HG03442 (cell line): ENCODE measurements around the gene FBXL15.

Experiments used
- ATAC-seq: cut with Tn5 transposase; IDR thresholded peaks from one replicate; pipeline ENCODE4 v1.9.1; 2021; ENCODE audit warnings: mild to moderate bottlenecking, moderate library complexity; ENCODE audit not compliant: unreplicated experiment

The FBXL15 gene

DNA sequence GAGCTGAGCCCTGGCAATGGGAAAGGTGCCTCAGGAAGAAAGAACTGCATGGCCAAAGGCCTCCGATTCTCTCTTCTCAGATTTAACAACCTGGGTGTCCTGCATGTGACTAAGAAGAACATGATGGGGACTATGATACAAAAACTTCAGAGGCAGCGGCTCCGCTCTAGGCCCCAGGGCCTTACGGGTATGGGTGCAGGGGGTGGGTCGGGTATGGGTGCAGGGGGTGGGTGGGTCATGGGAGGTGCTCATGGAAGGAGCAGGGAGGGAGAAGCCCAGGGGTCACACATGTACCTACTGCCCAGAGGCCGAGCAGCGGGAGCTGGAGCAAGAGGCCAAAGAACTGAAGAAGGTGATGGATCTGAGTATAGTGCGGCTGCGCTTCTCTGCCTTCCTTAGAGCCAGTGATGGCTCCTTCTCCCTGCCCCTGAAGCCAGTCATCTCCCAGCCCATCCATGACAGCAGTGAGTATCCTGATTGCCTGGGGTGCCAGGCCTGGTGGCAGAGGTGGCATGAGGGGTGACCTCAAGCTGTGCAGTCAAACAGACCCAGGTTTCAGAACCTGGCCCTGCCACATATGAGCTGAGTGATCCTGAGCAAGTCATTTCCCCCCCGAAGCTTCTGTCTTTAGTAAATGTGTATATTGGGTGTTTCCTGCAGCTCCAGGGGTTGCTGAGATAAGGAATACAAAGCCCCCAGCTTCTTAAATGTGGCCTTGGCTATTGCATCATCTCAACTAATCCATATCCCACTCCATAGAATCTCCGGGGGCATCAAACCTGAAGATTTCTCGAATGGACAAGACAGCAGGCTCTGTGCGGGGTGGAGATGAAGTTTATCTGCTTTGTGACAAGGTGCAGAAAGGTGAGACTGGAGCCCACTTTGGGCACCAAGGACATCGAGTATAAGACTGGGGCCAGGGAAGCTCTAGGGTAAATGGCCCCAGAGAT is 23.1 kb upstream of the FBXL15 start:
- ATAC-seq, result no peak

- ATAC-seq, result no peak
Measured at GRCh38 chr10:102398172-102399020, 22.2 kb upstream of the FBXL15 start.

DNA sequence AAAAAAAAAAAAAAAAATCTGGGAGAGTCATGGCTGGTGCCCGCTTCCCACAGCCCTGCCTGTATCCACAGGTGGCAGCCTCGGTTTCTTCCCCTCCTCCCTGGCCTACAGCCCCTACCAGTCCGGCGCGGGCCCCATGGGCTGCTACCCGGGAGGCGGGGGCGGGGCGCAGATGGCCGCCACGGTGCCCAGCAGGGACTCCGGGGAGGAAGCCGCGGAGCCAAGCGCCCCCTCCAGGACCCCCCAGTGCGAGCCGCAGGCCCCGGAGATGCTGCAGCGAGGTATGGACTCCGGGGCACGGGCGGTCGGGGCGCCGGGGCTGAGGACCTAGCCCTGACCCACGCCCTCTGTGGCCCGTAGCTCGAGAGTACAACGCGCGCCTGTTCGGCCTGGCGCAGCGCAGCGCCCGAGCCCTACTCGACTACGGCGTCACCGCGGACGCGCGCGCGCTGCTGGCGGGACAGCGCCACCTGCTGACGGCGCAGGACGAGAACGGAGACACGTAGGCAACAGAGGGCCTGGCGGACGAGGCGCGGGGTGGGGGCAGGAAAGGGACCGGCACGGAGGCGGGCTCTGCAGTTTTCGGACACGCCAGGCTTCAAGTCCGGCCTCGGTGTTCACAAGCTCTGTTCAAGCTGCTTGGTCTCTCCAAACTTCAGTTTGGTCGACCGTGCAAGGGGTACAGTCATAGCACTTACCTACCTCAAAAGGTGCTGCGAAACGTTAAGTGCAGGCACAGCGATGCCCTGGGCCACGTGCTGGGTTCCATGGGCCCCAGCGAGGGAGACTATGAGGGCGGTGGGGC is 21.2 kb upstream of the FBXL15 start:
- peak; percentile 37 for ATAC-seq

GRCh38 chr10:102400076-102400475 is 20.6 kb upstream of the FBXL15 start:
- no peak for ATAC-seq

- ATAC-seq, result no peak
Measured at GRCh38 chr10:102400598-102401341, 19.9 kb upstream of the FBXL15 start.

DNA sequence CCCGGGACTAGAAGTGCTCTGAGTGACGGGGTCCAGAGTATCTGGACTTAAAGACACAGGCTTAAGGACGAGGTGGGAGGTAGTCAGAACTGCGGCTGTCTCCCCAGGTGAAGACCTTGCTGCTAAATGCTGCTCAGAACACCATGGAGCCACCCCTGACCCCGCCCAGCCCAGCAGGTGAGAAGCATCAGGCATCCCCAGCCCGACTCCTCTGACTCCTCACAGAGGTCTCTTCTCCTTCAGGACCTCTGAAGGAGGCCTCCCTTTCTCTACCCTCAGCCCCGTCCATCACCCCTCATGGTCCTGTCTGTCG is 19.3 kb upstream of the FBXL15 start:
- ATAC-seq, result no peak

- ATAC-seq, result no peak
Measured at GRCh38 chr10:102401735-102402511, 18.7 kb upstream of the FBXL15 start.

- no peak for ATAC-seq
Measured at GRCh38 chr10:102402512-102402896, 18.1 kb upstream of the FBXL15 start.

- no peak for ATAC-seq
Measured at GRCh38 chr10:102403115-102403514, 17.5 kb upstream of the FBXL15 start.

DNA sequence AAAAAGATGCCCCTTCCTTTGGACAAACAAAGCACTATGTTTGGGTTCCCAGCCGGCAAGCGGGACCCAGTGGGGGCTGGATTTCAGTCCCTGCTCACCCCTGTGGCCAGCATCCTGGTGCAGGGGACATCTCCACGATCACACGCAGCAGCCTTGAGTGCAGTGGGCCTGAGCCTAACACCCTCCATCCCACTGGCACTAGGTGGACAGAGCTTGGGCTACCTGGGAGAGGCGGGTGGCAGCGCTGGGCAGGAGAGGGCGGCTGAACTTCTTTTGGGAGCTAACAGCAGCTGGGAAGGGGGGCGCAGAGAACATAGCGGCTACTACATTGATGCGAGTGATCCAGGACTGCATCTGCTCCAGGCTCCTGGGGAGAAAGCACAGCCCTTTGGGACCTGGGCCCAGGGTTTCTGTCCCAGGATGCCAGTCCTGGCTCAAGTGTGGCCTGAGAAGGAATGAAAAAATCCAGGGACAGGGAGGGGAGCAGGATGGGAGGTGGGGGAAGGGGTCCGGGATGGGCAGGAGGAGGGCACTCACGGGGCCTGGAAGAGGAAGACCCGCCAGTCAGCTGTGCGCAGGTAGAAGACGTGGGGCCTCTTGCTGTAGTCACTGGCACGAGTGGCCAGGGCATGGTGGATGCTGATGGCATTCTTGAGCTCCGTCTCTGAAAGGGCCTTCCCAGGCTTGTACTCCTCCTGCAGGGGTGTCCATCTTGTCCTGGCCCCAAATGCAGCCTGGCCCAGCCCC is 16.1 kb upstream of the FBXL15 start:
- no peak for ATAC-seq

GRCh38 chr10:102405108-102405571 is 15.5 kb upstream of the FBXL15 start:
- ATAC-seq, result no peak

DNA sequence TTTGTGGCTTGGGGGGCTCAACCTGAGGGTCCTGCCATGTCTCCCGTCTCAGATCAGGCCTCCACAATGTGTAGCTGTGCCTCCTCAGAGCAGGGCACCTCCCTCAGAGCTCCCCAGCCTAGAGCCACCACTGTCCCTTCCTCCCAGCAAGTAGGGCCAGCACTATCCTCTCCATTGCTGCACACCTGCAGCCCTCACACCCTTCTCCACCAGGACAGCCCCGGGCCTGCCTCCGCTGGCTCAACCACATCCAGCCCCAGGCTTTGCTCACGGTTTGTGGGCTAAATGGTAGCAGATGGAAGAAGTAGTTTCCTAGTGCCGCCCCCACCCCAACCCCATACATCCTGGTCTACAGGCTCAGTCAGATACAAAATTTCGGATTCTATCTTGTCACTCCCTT is 15.0 kb upstream of the FBXL15 start:
- ATAC-seq, result no peak

GRCh38 chr10:102406815-102407214 is 13.8 kb upstream of the FBXL15 start:
- ATAC-seq, result no peak

- ATAC-seq, result no peak
Measured at GRCh38 chr10:102407425-102408130, 13.1 kb upstream of the FBXL15 start.

DNA sequence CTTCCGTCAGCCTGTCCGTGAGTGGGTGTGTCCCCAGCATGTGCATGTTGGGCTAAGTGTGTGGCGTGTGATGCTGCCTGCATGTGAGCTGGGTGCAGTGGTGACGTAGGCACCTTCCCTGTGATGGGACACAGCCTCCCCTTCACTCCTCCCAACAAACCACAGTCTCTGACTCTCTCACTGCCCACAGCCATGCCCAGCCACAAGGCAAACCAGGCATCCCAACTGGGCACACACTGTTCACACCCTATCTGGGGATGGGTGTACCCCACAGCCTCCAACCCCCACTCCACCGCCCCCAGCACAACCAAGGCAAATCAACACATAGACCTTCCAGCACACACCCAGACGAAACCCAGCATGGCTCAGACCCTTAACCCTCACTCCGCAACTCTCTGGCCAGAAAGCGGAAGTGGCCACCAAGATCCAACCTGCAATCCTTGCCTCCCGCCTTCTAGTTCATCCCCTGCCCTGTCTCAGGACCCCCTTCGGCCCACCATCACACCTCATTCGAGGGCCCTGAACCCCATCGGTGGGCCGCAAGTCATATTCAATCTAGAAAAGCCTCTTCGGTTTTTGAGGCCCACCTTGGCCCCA is 12.4 kb upstream of the FBXL15 start:
- no peak for ATAC-seq

DNA sequence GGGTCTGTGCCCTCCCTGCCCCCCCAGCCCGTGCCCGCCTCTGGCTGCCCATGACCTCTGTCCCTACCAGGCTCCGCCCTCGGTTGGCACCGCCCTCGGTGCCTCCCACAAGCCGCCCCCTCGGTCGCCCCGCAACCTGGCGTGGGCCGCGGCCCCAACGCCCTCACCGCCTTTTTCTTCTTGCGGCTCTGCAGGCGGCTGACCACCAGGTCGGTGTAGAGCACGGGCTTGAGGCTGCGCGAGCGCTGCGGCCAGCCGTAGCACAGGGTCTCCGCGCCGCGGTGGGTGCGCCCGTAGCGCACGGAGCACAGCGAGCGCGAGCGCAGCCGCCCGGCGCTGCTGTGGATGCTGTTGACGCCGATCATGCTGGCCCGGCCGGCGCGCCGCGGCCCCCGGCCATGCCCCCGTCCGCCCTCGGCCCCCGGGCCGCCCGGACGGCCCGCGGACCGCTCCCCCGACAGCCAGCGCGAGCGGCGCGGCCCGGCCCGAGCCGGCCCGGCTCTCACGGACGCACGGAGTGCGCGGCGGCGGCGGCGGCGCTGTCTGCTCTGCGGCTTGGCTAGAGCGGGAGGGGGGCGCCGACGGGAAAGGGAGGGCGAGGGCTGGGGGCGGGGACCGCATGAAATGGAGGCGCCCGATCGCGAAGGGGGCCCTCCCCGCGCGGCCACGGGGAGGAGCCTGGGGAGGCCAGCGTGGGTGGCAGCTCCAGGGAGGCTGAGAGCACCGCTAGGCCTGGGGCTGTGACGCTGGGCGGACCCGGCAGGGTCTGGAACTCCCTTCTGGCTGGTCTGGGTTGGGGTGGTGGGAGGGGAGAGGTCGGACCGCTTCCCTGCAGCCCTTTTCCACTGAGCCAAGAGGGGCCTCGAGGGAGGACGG is 11.7 kb upstream of the FBXL15 start:
- no peak for ATAC-seq
